H1 (cell line): ENCODE data around the gene SEC61G. TPM values are rescaled to one million over a fixed set of nuclear protein-coding genes. Genes with fewer than 3 reads are reported as not detected.
A peak's percentile ranks its signal among the peaks of the same experiment; 100 is the strongest.

Experiments used
- CTCF ChIA-PET: fragments of 300-600 bp; sonication (Branson Sonifier 250); formaldehyde crosslinking; loops from one replicate; lab custom pipeline; 2021; ENCODE audit not compliant: partially characterized antibody; lab: Charles Lee
- POLR2A ChIA-PET: fragments of 300-600 bp; sonication (Branson Sonifier 250); formaldehyde crosslinking; loops from one replicate; lab custom pipeline; 2021; ENCODE audit warnings: inconsistent platforms; ENCODE audit not compliant: partially characterized antibody; lab: Charles Lee
- DNase-seq, 2 experiments: peaks; one replicate each; pipeline versions ENCODE4 v3.0.0 to v3.0.0-alpha.2; 2010 to 2022; ENCODE audit warnings: low spot score in 2 of 2, low read depth in 1 of 2, mixed read lengths in 1 of 2
- FAIRE-seq: peaks from 2 replicates; lab custom pipeline; 2011; peaks lifted over from hg19 to GRCh38; lab: Jason Lieb, UNC
- H2AFZ ChIP-seq: 2 replicates; pipeline ENCODE4 v1.8.1; 2012; ENCODE audit warnings: low read length, inconsistent platforms
- H2AK5ac ChIP-seq: 2 replicates; pipeline ENCODE4 v1.6.1; 2013; ENCODE audit warnings: low read depth, low read length
- H2BK120ac ChIP-seq: replicated peaks from 2 replicates; pipeline ENCODE3; 2013; ENCODE audit warnings: low read depth, low read length, inconsistent platforms
- H2BK12ac ChIP-seq: 2 replicates; pipeline ENCODE4 v1.6.1; 2013; ENCODE audit warnings: low read depth, low read length
- H2BK15ac ChIP-seq: 2 replicates; pipeline ENCODE4 v1.6.1; 2013; ENCODE audit warnings: low read length
- H2BK20ac ChIP-seq: 2 replicates; pipeline ENCODE4 v1.6.1; 2013; ENCODE audit warnings: low read length
- H2BK5ac ChIP-seq: 2 replicates; pipeline ENCODE4 v1.6.1; 2013; ENCODE audit warnings: low read depth, low read length
- H3K14ac ChIP-seq: 2 replicates; pipeline ENCODE4 v1.6.1; 2013; ENCODE audit warnings: inconsistent platforms; ENCODE audit not compliant: insufficient read length
- H3K18ac ChIP-seq: 2 replicates; pipeline ENCODE4 v1.6.1; 2013; ENCODE audit warnings: low read length; ENCODE audit errors: extremely low read depth
- H3K23ac ChIP-seq: 2 replicates; pipeline ENCODE4 v1.6.1; 2013; ENCODE audit warnings: inconsistent platforms; ENCODE audit not compliant: insufficient read length
- H3K23me2 ChIP-seq: 2 replicates; pipeline ENCODE4 v1.6.1; 2013; ENCODE audit warnings: low read depth, low read length
- H3K27ac ChIP-seq: 2 replicates; pipeline ENCODE4 v1.6.1; 2011; ENCODE audit warnings: low read depth, low read length, inconsistent platforms
- H3K27me3 ChIP-seq, 4 experiments: replicated peaks in 1 of 4; 1 replicate in 1 of 4; 2 replicates in 3 of 4; pipeline versions ENCODE4 v1.6.1 to v1.8.1; 2011 to 2013; ENCODE audit warnings: low read length in 3 of 4, mild to moderate bottlenecking in 3 of 4, inconsistent platforms in 2 of 4, mixed read lengths in 2 of 4, moderate library complexity in 1 of 4; ENCODE audit not compliant: control insufficient read depth in 3 of 4, insufficient read depth in 3 of 4; ENCODE audit errors: extremely low read depth in 1 of 4
- H3K36me3 ChIP-seq, 4 experiments: 2 replicates each; pipeline versions ENCODE4 v1.6.1 to v1.8.1; 2011 to 2013; ENCODE audit warnings: mild to moderate bottlenecking in 4 of 4, low read length in 3 of 4, moderate library complexity in 2 of 4, control low read depth in 1 of 4, inconsistent platforms in 1 of 4; ENCODE audit not compliant: insufficient read depth in 4 of 4, control insufficient read depth in 2 of 4
- H3K4ac ChIP-seq: replicated peaks from 2 replicates; pipeline ENCODE3; 2013; ENCODE audit warnings: low read length, low read depth, mixed read lengths, inconsistent platforms; ENCODE audit not compliant: insufficient read length
- H3K4me1 ChIP-seq, 4 experiments: replicated peaks in 1 of 4; 1 replicate in 1 of 4; 2 replicates in 3 of 4; pipeline versions ENCODE4 v1.6.1 to v1.8.1; 2011 to 2013; ENCODE audit warnings: low read length in 3 of 4, inconsistent platforms in 2 of 4, mixed read lengths in 1 of 4; ENCODE audit not compliant: insufficient read depth in 4 of 4, control insufficient read depth in 3 of 4
- H3K4me2 ChIP-seq, 2 experiments: 2 replicates each; pipeline versions ENCODE4 v1.6.1 to v1.8.1; 2011 to 2013; ENCODE audit warnings: low read depth in 2 of 2, low read length in 2 of 2, control low read depth in 1 of 2, inconsistent platforms in 1 of 2, mild to moderate bottlenecking in 1 of 2; ENCODE audit not compliant: insufficient read depth in 1 of 2
- H3K4me3 ChIP-seq, 4 experiments: fragments of 200-600, 300-600 bp in 1 of 4; sonication (generic), shearing (Covaris generic), sonication (Bioruptor Twin) in 1 of 4; 2 replicates each; pipeline versions ENCODE4 v1.5.1 to v1.8.1; 2011 to 2016; ENCODE audit warnings: low read length in 4 of 4, low read depth in 3 of 4, control low read depth in 2 of 4, inconsistent platforms in 2 of 4, mild to moderate bottlenecking in 2 of 4, mixed read lengths in 1 of 4, moderate library complexity in 1 of 4; ENCODE audit not compliant: insufficient read depth in 2 of 4; ENCODE audit errors: extremely low read depth in 1 of 4
- H3K56ac ChIP-seq: replicated peaks from 2 replicates; pipeline ENCODE3; 2013; ENCODE audit warnings: low read depth, mild to moderate bottlenecking, mixed read lengths, low read length, inconsistent platforms; ENCODE audit not compliant: insufficient read length
- H3K79me1 ChIP-seq: 2 replicates; pipeline ENCODE4 v1.6.1; 2013; ENCODE audit warnings: low read depth, low read length, control low read depth
- H3K79me2 ChIP-seq, 2 experiments: 2 replicates each; pipeline versions ENCODE4 v1.6.1 to v1.8.1; 2012 to 2013; ENCODE audit warnings: low read length in 2 of 2, mild to moderate bottlenecking in 2 of 2, inconsistent platforms in 1 of 2; ENCODE audit not compliant: insufficient read depth in 2 of 2, control insufficient read depth in 1 of 2
- H3K9ac ChIP-seq, 4 experiments: replicated peaks in 1 of 4; 1 replicate in 1 of 4; 2 replicates in 3 of 4; pipeline versions ENCODE4 v1.6.1 to v1.8.1; 2011 to 2013; ENCODE audit warnings: low read depth in 3 of 4, low read length in 3 of 4, control low read depth in 2 of 4, mild to moderate bottlenecking in 2 of 4, moderate library complexity in 2 of 4, inconsistent platforms in 1 of 4; ENCODE audit errors: extremely low read depth in 1 of 4
- H3K9me3 ChIP-seq, 2 experiments: 2 replicates each; pipeline versions ENCODE4 v1.6.1 to v1.8.1; 2012 to 2013; ENCODE audit warnings: mild to moderate bottlenecking in 2 of 2, moderate library complexity in 2 of 2, control low read depth in 1 of 2, inconsistent platforms in 1 of 2, low read depth in 1 of 2, low read length in 1 of 2, mixed read lengths in 1 of 2; ENCODE audit not compliant: insufficient read depth in 2 of 2
- H4K20me1 ChIP-seq, 2 experiments: replicated peaks in 1 of 2; 2 replicates each; pipeline versions ENCODE3 to v1.8.1; 2011 to 2013; ENCODE audit warnings: inconsistent platforms in 2 of 2, low read length in 2 of 2, mild to moderate bottlenecking in 1 of 2; ENCODE audit not compliant: insufficient read depth in 2 of 2, control insufficient read depth in 1 of 2
- H4K5ac ChIP-seq: 2 replicates; pipeline ENCODE4 v1.6.1; 2013; ENCODE audit warnings: low read length, low read depth, mixed read lengths, inconsistent platforms; ENCODE audit not compliant: insufficient read length
- H4K8ac ChIP-seq: 2 replicates; pipeline ENCODE4 v1.8.0; 2013; ENCODE audit warnings: mild to moderate bottlenecking, moderate library complexity, low read length, inconsistent platforms; ENCODE audit not compliant: insufficient read depth; ENCODE audit errors: extremely low read depth
- H4K91ac ChIP-seq: replicated peaks from 2 replicates; pipeline ENCODE3; 2013; ENCODE audit warnings: low read length, mixed read lengths, inconsistent platforms; ENCODE audit not compliant: insufficient read length
- BACH1 ChIP-seq: IDR thresholded peaks from 2 replicates; pipeline ENCODE4 v1.6.1; 2012; ENCODE audit warnings: low read length, improper control_type of control experiment
- CBX8 ChIP-seq: fragments of 300-800, 300-1000 bp; sonication (generic); IDR thresholded peaks from 2 replicates; pipeline ENCODE4 v1.7.1; 2016; ENCODE audit warnings: low read depth, low read length, borderline replicate concordance
- CEBPB ChIP-seq: IDR thresholded peaks from 2 replicates; pipeline ENCODE4 v1.6.1; 2012; ENCODE audit warnings: low read depth, low read length
- HDAC2 ChIP-seq, 2 experiments: fragments of 300-600 bp in 1 of 2; sonication (generic) in 1 of 2; IDR thresholded peaks; 2 replicates each; pipeline ENCODE4 v1.6.1; 2011 to 2012; ENCODE audit warnings: low read depth in 2 of 2, low read length in 2 of 2, mild to moderate bottlenecking in 2 of 2, moderate library complexity in 2 of 2, borderline replicate concordance in 1 of 2, inconsistent platforms in 1 of 2
- JUND ChIP-seq: IDR thresholded peaks from 2 replicates; pipeline ENCODE4 v1.6.1; 2011; ENCODE audit warnings: mild to moderate bottlenecking, improper control_type of control experiment, low read length
- MAFK ChIP-seq: IDR thresholded peaks from 2 replicates; pipeline ENCODE4 v1.6.1; 2012; ENCODE audit warnings: low read depth, mild to moderate bottlenecking, improper control_type of control experiment, low read length
- SP1 ChIP-seq: IDR thresholded peaks from 2 replicates; pipeline ENCODE4 v1.6.1; 2011; ENCODE audit warnings: low read depth, low read length
- SUZ12 ChIP-seq: fragments of 200-600 bp; sonication (generic); IDR thresholded peaks from 2 replicates; pipeline ENCODE4 v1.6.1; 2012; ENCODE audit warnings: mild to moderate bottlenecking, inconsistent platforms, low read length, moderate library complexity, mixed read lengths
- WGBS, 2 experiments: shearing (Covaris generic) in 1 of 2; methylation state at CpG; one replicate each; pipeline versions ENCODE4 v1.1.6 to v1.1.7; 2013 to 2015; ENCODE audit warnings: low lambda C conversion rate in 2 of 2, mixed read lengths in 2 of 2, inconsistent platforms in 1 of 2, low coverage in 1 of 2, missing lambda C conversion rate in 1 of 2; ENCODE audit not compliant: insufficient replicate concordance in 2 of 2, insufficient coverage in 1 of 2, insufficient read length in 1 of 2; ENCODE audit errors: extremely low coverage in 1 of 2, missing lambda C conversion rate in 1 of 2; 5-methylcytosine and 5-hydroxymethylcytosine counted together
- polyA plus RNA-seq, 7 experiments: library from polyadenylated mRNA; depleted of rRNA in 3 of 7; stranded (reverse) in 5 of 7; unstranded in 2 of 7; fragments of >200 nt in 5 of 7; fragments of 200-250 nt in 2 of 7; gene quantifications; 1 replicate in 5 of 7; 2 replicates in 1 of 7; 4 replicates in 1 of 7; pipeline versions ENCODE4 v1.2.1 to v1.2.3, GENCODE V29; 2011 to 2013; ENCODE audit warnings: missing spikeins in 2 of 7, mixed read lengths in 2 of 7
- total RNA-seq: library from RNA; stranded (reverse); fragmentation: NEBNext Ultra II Directional; extraction: Animal tissue kit (Norgen Biotek cat#: 25700); gene quantifications from 2 replicates; pipeline ENCODE4 v1.2.1, GENCODE V29; 2021
- TF ChIP-seq, protein P1 (sequence below): IDR thresholded peaks from 2 replicates; pipeline ENCODE4 v1.6.1; 2012; ENCODE audit warnings: low read length, inconsistent platforms

Gene SEC61G
- total and polyA plus RNA-seq, 2 of the 8 experiments (the other 6 are each of a cell fraction or from before 2014, with no cell fraction given): 142 to 274 TPM

DNA sequence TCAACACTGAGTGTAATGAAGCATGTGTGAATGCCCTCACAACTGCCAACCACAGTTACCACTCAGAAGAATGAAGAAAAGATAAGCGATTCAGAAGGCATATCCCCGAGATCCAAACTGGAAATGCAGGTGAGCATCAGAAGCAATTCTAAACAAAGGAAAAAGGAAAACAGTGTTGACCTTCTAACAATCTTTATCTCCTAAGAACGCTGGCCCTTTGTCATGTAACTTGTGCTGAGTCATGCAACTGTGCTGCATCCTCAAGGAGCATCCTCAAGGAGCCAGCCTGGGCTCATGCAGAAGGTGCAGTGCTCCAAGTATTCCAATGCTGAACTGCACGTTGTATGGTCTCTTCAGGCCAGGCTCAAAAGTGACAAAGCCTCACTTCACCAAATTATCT lies 30.6 kb downstream of the SEC61G start:
- WGBS, 2 experiments: 55% methylated on average over 4 of the region's 4 CpGs; no CpG with 5 or more reads in 1 of the 2 experiments
- TF ChIP-seq, protein P1, sequence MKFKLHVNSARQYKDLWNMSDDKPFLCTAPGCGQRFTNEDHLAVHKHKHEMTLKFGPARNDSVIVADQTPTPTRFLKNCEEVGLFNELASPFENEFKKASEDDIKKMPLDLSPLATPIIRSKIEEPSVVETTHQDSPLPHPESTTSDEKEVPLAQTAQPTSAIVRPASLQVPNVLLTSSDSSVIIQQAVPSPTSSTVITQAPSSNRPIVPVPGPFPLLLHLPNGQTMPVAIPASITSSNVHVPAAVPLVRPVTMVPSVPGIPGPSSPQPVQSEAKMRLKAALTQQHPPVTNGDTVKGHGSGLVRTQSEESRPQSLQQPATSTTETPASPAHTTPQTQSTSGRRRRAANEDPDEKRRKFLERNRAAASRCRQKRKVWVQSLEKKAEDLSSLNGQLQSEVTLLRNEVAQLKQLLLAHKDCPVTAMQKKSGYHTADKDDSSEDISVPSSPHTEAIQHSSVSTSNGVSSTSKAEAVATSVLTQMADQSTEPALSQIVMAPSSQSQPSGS: no peak
- peak; percentile 93 for TF ChIP-seq BACH1
- peak; percentile 93 for TF ChIP-seq MAFK
- TF ChIP-seq HDAC2 (IDR thresholded peaks at IDR 0.05; ENCODE audit: borderline replicate concordance in 1 of 2, low read depth in 2 of 2, low read length in 2 of 2): no peak
- TF ChIP-seq CBX8: no peak
- no peak for TF ChIP-seq CEBPB
- peak; percentile 87 for TF ChIP-seq JUND
- no peak for TF ChIP-seq SUZ12
- TF ChIP-seq SP1: no peak
- no peaks in the 10 kb centered on the region for H3K79me2 ChIP-seq
- no peaks in the 10 kb centered on the region for H4K20me1 ChIP-seq
- H3K14ac ChIP-seq: no peak overlapping the region
- no peaks in the 10 kb centered on the region for H3K9me3 ChIP-seq
- no peak overlapping the region for H2AK5ac ChIP-seq
- H2BK120ac ChIP-seq: no peak overlapping the region
- H3K9ac ChIP-seq: no peak overlapping the region
- H3K23me2 ChIP-seq: no peaks in the 10 kb centered on the region
- ChIA-PET POLR2A (no interaction called here), CTCF (no interaction called here)
- H2BK5ac ChIP-seq: no peak overlapping the region
- no peak overlapping the region for H2BK15ac ChIP-seq
- H2BK20ac ChIP-seq: no peak overlapping the region
- H3K4me1 ChIP-seq: peaks cover 0 to 5% (median 2%) of the 10 kb centered on the region in 4 experiments; a peak in 3 of 7 replicates
- H2BK12ac ChIP-seq: no peak overlapping the region
- DNase-seq (peak in 1 of 2 experiments; percentile 19), FAIRE-seq (no peak)
- H4K8ac ChIP-seq: no peak overlapping the region
- no peak overlapping the region for H4K5ac ChIP-seq
- no peak overlapping the region for H4K91ac ChIP-seq
- no peak overlapping the region for H3K4me3 ChIP-seq
- H3K23ac ChIP-seq: no peak overlapping the region
- H3K4me2 ChIP-seq: peak overlapping the region in 1 of 2 experiments; percentile 17; a peak in 2 of 4 replicates
- peak overlapping the region; percentile 60; the same call in 1 of the 2 replicates for H2AFZ ChIP-seq
- H3K4ac ChIP-seq: no peak overlapping the region
- no peaks in the 10 kb centered on the region for H3K36me3 ChIP-seq
- no peaks in the 10 kb centered on the region for H3K27me3 ChIP-seq
- no peak overlapping the region for H3K18ac ChIP-seq
- H3K79me1 ChIP-seq: no peaks in the 10 kb centered on the region; the same call in 1 of the 2 replicates
- H3K56ac ChIP-seq: no peak overlapping the region
- no peak overlapping the region for H3K27ac ChIP-seq
